Measurements from ENCODE around the gene RAET1L. TPM values are rescaled to one million over a fixed set of nuclear protein-coding genes. Genes with fewer than 3 reads are reported as not detected.
"Not testable (repeated sequence)": the region's sequence is repeated elsewhere in the genome, so short reads cannot be mapped to it uniquely, and the experiment has no call there.

The RAET1L gene
- not detected for polyA plus RNA-seq (2013)

GRCh38 chr6:150025201-150025917 lies at the start of gene RAET1L:
TSS of gene RAET1L (minus strand) at chr6:150025532. CDS start at chr6:150025471, 61 bp downstream.
- Histone ChIP-seq H3K4me3 (ENCODE audit: control insufficient read depth in 1 of 7, extremely low read depth in 1 of 7, insufficient read depth in 4 of 7, low read depth in 2 of 7, low read length in 6 of 7) (peak within 1 kb of the TSS in 3 of 7 experiments; percentile 31 to 40 (median 35)), H3K4me1 (ENCODE audit: control extremely low read depth in 1 of 4, control insufficient read depth in 4 of 4, insufficient read depth in 4 of 4, low read length in 3 of 4) (peaks cover 0 to 11% (median 6%) of the 10 kb centered on the region in 4 experiments), H3K27me3 (replicated peaks in 2 of 5; ENCODE audit: control insufficient read depth in 4 of 5, insufficient read depth in 5 of 5, low read length in 4 of 5) (peaks cover 0 to 66% (median 25%) of the 10 kb centered on the region in 5 experiments), H3K36me3 (ENCODE audit: control insufficient read depth in 4 of 4, insufficient read depth in 4 of 4, low read length in 3 of 4) (no peaks in the 10 kb centered on the region), H3K27ac (ENCODE audit: insufficient read depth in 1 of 2, low read depth in 1 of 2, low read length in 2 of 2, poor library complexity in 1 of 2, severe bottlenecking in 2 of 2) (no peak within 1 kb of the TSS), H3K9me3 (ENCODE audit: control extremely low read depth in 1 of 5, control insufficient read depth in 4 of 5, insufficient read depth in 2 of 5, low read depth in 1 of 5, low read length in 4 of 5) (no peaks in the 10 kb centered on the region)
- peak in 2 of 3 donors; percentile 61 to 68 for DNase-seq
- ChIA-PET CTCF (interaction anchor here (0.9 kb wide), 1 partner anchor 96 kb away, joined by 3 read pairs; no protein-coding TSS in a partner anchor), POLR2A (no interaction called here)
- WGBS (ENCODE audit: insufficient coverage) = 5% methylated on average over 24 of the region's 36 CpGs

GRCh38 chr6:150075034-150075421 lies 49.7 kb upstream of the RAET1L start:
- peaks cover 0 to 2% (median 0%) of the 10 kb centered on the region in 5 experiments for H3K27me3 ChIP-seq (replicated peaks in 2 of 5; ENCODE audit: control insufficient read depth in 4 of 5, insufficient read depth in 5 of 5, low read length in 4 of 5)
- CTCF ChIA-PET = interaction anchor here (1.7 to 2.0 kb wide), 3 partner anchors 20 to 320 kb away, joined by 4 to 6 read pairs (median 4); no protein-coding TSS in a partner anchor
- no peak overlapping the region for H3K27ac ChIP-seq (ENCODE audit: insufficient read depth in 1 of 2, low read depth in 1 of 2, low read length in 2 of 2, poor library complexity in 1 of 2, severe bottlenecking in 2 of 2)
- H3K4me1 ChIP-seq (ENCODE audit: control extremely low read depth in 1 of 4, control insufficient read depth in 4 of 4, insufficient read depth in 4 of 4, low read length in 3 of 4) = peaks cover 0 to 11% (median 6%) of the 10 kb centered on the region in 4 experiments
- no peak for DNase-seq
- no peaks in the 10 kb centered on the region for H3K36me3 ChIP-seq (ENCODE audit: control insufficient read depth in 4 of 4, insufficient read depth in 4 of 4, low read length in 3 of 4)
- no peaks in the 10 kb centered on the region for H3K9me3 ChIP-seq (ENCODE audit: control extremely low read depth in 1 of 5, control insufficient read depth in 4 of 5, insufficient read depth in 2 of 5, low read depth in 1 of 5, low read length in 4 of 5)
- POLR2A ChIA-PET = no interaction called here
- no peak overlapping the region for H3K4me3 ChIP-seq (ENCODE audit: control insufficient read depth in 1 of 7, extremely low read depth in 1 of 7, insufficient read depth in 4 of 7, low read depth in 2 of 7, low read length in 6 of 7)
- WGBS (ENCODE audit: insufficient coverage) = 100% methylated on average over 1 of the region's 2 CpGs

- H3K36me3 ChIP-seq (ENCODE audit: control insufficient read depth in 4 of 4, insufficient read depth in 4 of 4, low read length in 3 of 4); H3K27me3 ChIP-seq (replicated peaks in 2 of 5; ENCODE audit: control insufficient read depth in 4 of 5, insufficient read depth in 5 of 5, low read length in 4 of 5); DNase-seq; POLR2A ChIA-PET; H3K27ac ChIP-seq (ENCODE audit: insufficient read depth in 1 of 2, low read depth in 1 of 2, low read length in 2 of 2, poor library complexity in 1 of 2, severe bottlenecking in 2 of 2); H3K4me3 ChIP-seq (ENCODE audit: control insufficient read depth in 1 of 7, extremely low read depth in 1 of 7, insufficient read depth in 4 of 7, low read depth in 2 of 7, low read length in 6 of 7); H3K9me3 ChIP-seq (ENCODE audit: control extremely low read depth in 1 of 5, control insufficient read depth in 4 of 5, insufficient read depth in 2 of 5, low read depth in 1 of 5, low read length in 4 of 5): not testable (repeated sequence)
- CTCF ChIA-PET = interaction anchor here (0.6 to 2.0 kb wide), 3 partner anchors 19 to 642 kb away, joined by 3 to 6 read pairs (median 4); no protein-coding TSS in a partner anchor
- WGBS (ENCODE audit: insufficient coverage) = 96% methylated on average over 2 of the region's 4 CpGs
- peaks cover 0 to 13% (median 6%) of the 10 kb centered on the region in 4 experiments for H3K4me1 ChIP-seq (ENCODE audit: control extremely low read depth in 1 of 4, control insufficient read depth in 4 of 4, insufficient read depth in 4 of 4, low read length in 3 of 4)
Measured at GRCh38 chr6:150074396-150075033, 49.2 kb upstream of the RAET1L start.

GRCh38 chr6:150072201-150072600 lies 46.9 kb upstream of the RAET1L start:
- Histone ChIP-seq H3K27me3 (replicated peaks in 2 of 5; ENCODE audit: control insufficient read depth in 4 of 5, insufficient read depth in 5 of 5, low read length in 4 of 5) (peaks cover 0 to 2% (median 0%) of the 10 kb centered on the region in 5 experiments), H3K27ac (ENCODE audit: insufficient read depth in 1 of 2, low read depth in 1 of 2, low read length in 2 of 2, poor library complexity in 1 of 2, severe bottlenecking in 2 of 2) (no peak overlapping the region), H3K36me3 (ENCODE audit: control insufficient read depth in 4 of 4, insufficient read depth in 4 of 4, low read length in 3 of 4) (no peaks in the 10 kb centered on the region), H3K9me3 (ENCODE audit: control extremely low read depth in 1 of 5, control insufficient read depth in 4 of 5, insufficient read depth in 2 of 5, low read depth in 1 of 5, low read length in 4 of 5) (no peaks in the 10 kb centered on the region), H3K4me3 (ENCODE audit: control insufficient read depth in 1 of 7, extremely low read depth in 1 of 7, insufficient read depth in 4 of 7, low read depth in 2 of 7, low read length in 6 of 7) (no peak overlapping the region), H3K4me1 (ENCODE audit: control extremely low read depth in 1 of 4, control insufficient read depth in 4 of 4, insufficient read depth in 4 of 4, low read length in 3 of 4) (peaks cover 0 to 21% (median 17%) of the 10 kb centered on the region in 4 experiments)
- peak; percentile 40 to 76 (median 67) for DNase-seq
- ChIA-PET POLR2A (no interaction called here), CTCF (interaction anchor here (2.5 kb wide), 1 partner anchor 8 kb away, joined by 11 read pairs; no protein-coding TSS in a partner anchor)
- WGBS (ENCODE audit: insufficient coverage) = 84% methylated on average over 8 of the region's 8 CpGs

- Histone ChIP-seq H3K27me3 (replicated peaks in 2 of 5; ENCODE audit: control insufficient read depth in 4 of 5, insufficient read depth in 5 of 5, low read length in 4 of 5) (peaks cover 0 to 2% (median 0%) of the 10 kb centered on the region in 5 experiments), H3K4me3 (ENCODE audit: control insufficient read depth in 1 of 7, extremely low read depth in 1 of 7, insufficient read depth in 4 of 7, low read depth in 2 of 7, low read length in 6 of 7) (no peak overlapping the region), H3K4me1 (ENCODE audit: control extremely low read depth in 1 of 4, control insufficient read depth in 4 of 4, insufficient read depth in 4 of 4, low read length in 3 of 4) (peaks cover 0 to 15% (median 11%) of the 10 kb centered on the region in 4 experiments), H3K27ac (ENCODE audit: insufficient read depth in 1 of 2, low read depth in 1 of 2, low read length in 2 of 2, poor library complexity in 1 of 2, severe bottlenecking in 2 of 2) (no peak overlapping the region), H3K9me3 (ENCODE audit: control extremely low read depth in 1 of 5, control insufficient read depth in 4 of 5, insufficient read depth in 2 of 5, low read depth in 1 of 5, low read length in 4 of 5) (no peaks in the 10 kb centered on the region), H3K36me3 (ENCODE audit: control insufficient read depth in 4 of 4, insufficient read depth in 4 of 4, low read length in 3 of 4) (no peaks in the 10 kb centered on the region)
- POLR2A ChIA-PET = no interaction called here
- 100% methylated on average over 2 of the region's 3 CpGs for WGBS (ENCODE audit: insufficient coverage)
- DNase-seq = no peak
- CTCF ChIA-PET = interaction anchor here (0.6 to 2.5 kb wide), 12 partner anchors 10 to 918 kb away, joined by 3 to 11 read pairs (median 4); no protein-coding TSS in a partner anchor
Measured at GRCh38 chr6:150070236-150070818, 45.0 kb upstream of the RAET1L start.

GRCh38 chr6:150069706-150070105 lies 44.4 kb upstream of the RAET1L start:
- H3K9me3 ChIP-seq (ENCODE audit: control extremely low read depth in 1 of 5, control insufficient read depth in 4 of 5, insufficient read depth in 2 of 5, low read depth in 1 of 5, low read length in 4 of 5) = no peaks in the 10 kb centered on the region
- 82% methylated on average over 11 of the region's 11 CpGs for WGBS (ENCODE audit: insufficient coverage)
- CTCF ChIA-PET = interaction anchor here (0.8 kb wide), 1 partner anchor 10 kb away, joined by 3 read pairs; no protein-coding TSS in a partner anchor
- H3K36me3 ChIP-seq (ENCODE audit: control insufficient read depth in 4 of 4, insufficient read depth in 4 of 4, low read length in 3 of 4) = no peaks in the 10 kb centered on the region
- H3K27ac ChIP-seq (ENCODE audit: insufficient read depth in 1 of 2, low read depth in 1 of 2, low read length in 2 of 2, poor library complexity in 1 of 2, severe bottlenecking in 2 of 2) = no peak overlapping the region
- POLR2A ChIA-PET = no interaction called here
- DNase-seq = peak in 1 of 3 donors; percentile 11
- peak overlapping the region in 2 of 7 experiments; percentile 77 to 89 for H3K4me3 ChIP-seq (ENCODE audit: control insufficient read depth in 1 of 7, extremely low read depth in 1 of 7, insufficient read depth in 4 of 7, low read depth in 2 of 7, low read length in 6 of 7)
- H3K4me1 ChIP-seq (ENCODE audit: control extremely low read depth in 1 of 4, control insufficient read depth in 4 of 4, insufficient read depth in 4 of 4, low read length in 3 of 4) = peaks cover 0 to 15% (median 11%) of the 10 kb centered on the region in 4 experiments
- peaks cover 0 to 3% (median 0%) of the 10 kb centered on the region in 5 experiments for H3K27me3 ChIP-seq (replicated peaks in 2 of 5; ENCODE audit: control insufficient read depth in 4 of 5, insufficient read depth in 5 of 5, low read length in 4 of 5)
